Liver (tissue), 9 donors: ENCODE measurements around the gene TRAPPC6A. TPM values are rescaled to one million over a fixed set of nuclear protein-coding genes. Genes with fewer than 3 reads are reported as not detected.

Source experiments
- DNase-seq: peaks from one replicate; pipeline ENCODE4 v3.0.0-alpha.2; 2017; ENCODE audit warnings: low spot score
- H3K27ac ChIP-seq, 2 donors: one replicate each; pipeline ENCODE4 v1.7.0; 2013; ENCODE audit warnings: inconsistent platforms in 2 of 2, low read length in 2 of 2, control low read depth in 1 of 2, low read depth in 1 of 2, mild to moderate bottlenecking in 1 of 2
- H3K27me3 ChIP-seq, 4 donors: one replicate each; pipeline versions ENCODE4 v1.6.1 to v1.7.0; 2013; ENCODE audit warnings: low read length in 3 of 4, inconsistent platforms in 1 of 4, mild to moderate bottlenecking in 1 of 4, moderate library complexity in 1 of 4; ENCODE audit not compliant: control insufficient read depth in 4 of 4, insufficient read depth in 4 of 4
- H3K36me3 ChIP-seq, 4 donors: one replicate each; pipeline versions ENCODE4 v1.6.1 to v1.7.0; 2013; ENCODE audit warnings: low read length in 3 of 4, mild to moderate bottlenecking in 3 of 4, low read depth in 1 of 4, moderate library complexity in 1 of 4; ENCODE audit not compliant: control insufficient read depth in 4 of 4, insufficient read depth in 3 of 4
- H3K4me1 ChIP-seq, 4 donors: one replicate each; pipeline versions ENCODE4 v1.6.1 to v1.7.0; 2013; ENCODE audit warnings: low read length in 3 of 4, mild to moderate bottlenecking in 3 of 4, moderate library complexity in 1 of 4; ENCODE audit not compliant: control insufficient read depth in 4 of 4, insufficient read depth in 4 of 4
- H3K4me3 ChIP-seq, 3 donors: one replicate each; pipeline versions ENCODE4 v1.6.1 to v1.7.0; 2013; ENCODE audit warnings: low read length in 3 of 3, control low read depth in 1 of 3, low read depth in 1 of 3, mild to moderate bottlenecking in 1 of 3
- H3K9ac ChIP-seq, 2 donors: one replicate each; pipeline ENCODE4 v1.7.0; 2013; ENCODE audit warnings: low read length in 2 of 2, mild to moderate bottlenecking in 2 of 2, moderate library complexity in 2 of 2, control low read depth in 1 of 2, low read depth in 1 of 2
- H3K9me3 ChIP-seq, 4 donors: one replicate each; pipeline versions ENCODE4 v1.6.1 to v1.7.0; 2013; ENCODE audit warnings: low read length in 3 of 4; ENCODE audit not compliant: control insufficient read depth in 4 of 4
- ATF3 ChIP-seq: IDR thresholded peaks from 2 replicates; pipeline ENCODE4 v1.6.1; 2016; ENCODE audit warnings: antibody characterized with exemption
- CTCF ChIP-seq: fragments of 150-350 bp; IDR thresholded peaks from 2 replicates; pipeline ENCODE4 v1.5.1; 2017; ENCODE audit warnings: improper control_type of control experiment, low read depth, low read length; ENCODE audit not compliant: missing input control
- EGR1 ChIP-seq, 2 donors: IDR thresholded peaks; 2 replicates each; pipeline ENCODE4 v1.6.1; 2016 to 2018; ENCODE audit warnings: antibody characterized with exemption in 2 of 2, low read depth in 2 of 2
- FOXA1 ChIP-seq: IDR thresholded peaks from 2 replicates; pipeline ENCODE4 v1.6.1; 2016; ENCODE audit warnings: antibody characterized with exemption
- FOXA2 ChIP-seq: IDR thresholded peaks from 2 replicates; pipeline ENCODE4 v1.6.1; 2016; ENCODE audit warnings: antibody characterized with exemption
- GABPA ChIP-seq, 2 donors: IDR thresholded peaks in 1 of 2; conservative IDR thresholded peaks in 1 of 2; 2 replicates each; pipeline ENCODE4 v1.6.1; 2016; ENCODE audit warnings: antibody characterized with exemption in 2 of 2, mild to moderate bottlenecking in 1 of 2, moderate library complexity in 1 of 2
- HNF4A ChIP-seq, 2 donors: conservative IDR thresholded peaks; 2 replicates each; pipeline ENCODE4 v1.6.1; 2016; ENCODE audit warnings: antibody characterized with exemption in 2 of 2, mild to moderate bottlenecking in 2 of 2
- HNF4G ChIP-seq: IDR thresholded peaks from 2 replicates; pipeline ENCODE4 v1.6.1; 2016; ENCODE audit warnings: antibody characterized with exemption
- JUND ChIP-seq, 2 donors: IDR thresholded peaks; 2 replicates each; pipeline ENCODE4 v1.6.1; 2016; ENCODE audit warnings: antibody characterized with exemption in 2 of 2
- MAX ChIP-seq: IDR thresholded peaks from 2 replicates; pipeline ENCODE4 v1.6.1; 2016; ENCODE audit warnings: antibody characterized with exemption
- NR2F2 ChIP-seq: IDR thresholded peaks from 2 replicates; pipeline ENCODE4 v1.6.1; 2016; ENCODE audit warnings: antibody characterized with exemption
- RAD21 ChIP-seq, 2 donors: IDR thresholded peaks; 2 replicates each; pipeline ENCODE4 v1.6.1; 2016; ENCODE audit warnings: antibody characterized with exemption in 2 of 2, mild to moderate bottlenecking in 2 of 2
- REST ChIP-seq: IDR thresholded peaks from 2 replicates; pipeline ENCODE4 v1.6.1; 2016; ENCODE audit warnings: antibody characterized with exemption, mild to moderate bottlenecking
- RXRA ChIP-seq, 2 donors: IDR thresholded peaks; 2 replicates each; pipeline ENCODE4 v1.6.1; 2017 to 2018; ENCODE audit warnings: antibody characterized with exemption in 2 of 2, mild to moderate bottlenecking in 1 of 2
- SP1 ChIP-seq: IDR thresholded peaks from 2 replicates; pipeline ENCODE4 v1.6.1; 2018; ENCODE audit warnings: antibody characterized with exemption, mild to moderate bottlenecking
- TAF1 ChIP-seq: conservative IDR thresholded peaks from 2 replicates; pipeline ENCODE4 v1.6.1; 2016; ENCODE audit warnings: antibody characterized with exemption, mild to moderate bottlenecking
- ZBTB33 ChIP-seq: IDR thresholded peaks from 2 replicates; pipeline ENCODE4 v1.6.1; 2016; ENCODE audit warnings: antibody characterized with exemption
- WGBS: extraction: QIAGEN DNeasy Blood & Tissue Kit; methylation state at CpG from one replicate; pipeline ENCODE4 v1.1.7; 2013; 5-methylcytosine and 5-hydroxymethylcytosine counted together
- polyA plus RNA-seq, 2 donors: library from polyadenylated mRNA; stranded (reverse) in 1 of 2; unstranded in 1 of 2; fragments of 200-250 nt in 1 of 2; fragments of >200 nt in 1 of 2; fragmentation: Nextera tagmentation in 1 of 2; extraction: Ambion mirVana in 1 of 2; gene quantifications; one replicate each; pipeline versions ENCODE4 v1.2.1 to v1.2.3, GENCODE V29; 2013 to 2015
- total RNA-seq, 2 donors: library from RNA; depleted of rRNA; stranded (reverse); fragments of >200 nt; gene quantifications; one replicate each; pipeline ENCODE4 v1.2.3, GENCODE V29; 2014
- donor health status: healthy.
- donor health status: healthy.
- donor health status: healthy.
- donor health status: healthy.
- donor health status: healthy.

Gene TRAPPC6A
- total and polyA plus RNA-seq, 4 donors = 14.8 to 52.2 (median 28.6) TPM

GRCh38 chr19:45145270-45146189 is 32.5 kb downstream of the TRAPPC6A start:
- no peak for DNase-seq
- H3K9ac ChIP-seq = no peak overlapping the region
- peaks cover 0 to 10% (median 3%) of the 10 kb centered on the region in 4 donors for H3K36me3 ChIP-seq
- no peak overlapping the region for H3K27ac ChIP-seq
- H3K27me3 ChIP-seq = no peaks in the 10 kb centered on the region
- H3K4me3 ChIP-seq = no peak overlapping the region
- H3K4me1 ChIP-seq = no peaks in the 10 kb centered on the region
- TF ChIP-seq TAF1 (no peak), MAX (no peak), RXRA (IDR thresholded peaks at IDR 0.05) (no peak), NR2F2 (no peak), HNF4A (conservative IDR thresholded peaks at IDR 0.05) (no peak), GABPA (IDR thresholded peaks at IDR 0.05 in 1 of 2, conservative IDR thresholded peaks at IDR 0.05 in 1 of 2) (no peak), FOXA2 (no peak), JUND (IDR thresholded peaks at IDR 0.05) (no peak), HNF4G (no peak), ZBTB33 (no peak), FOXA1 (no peak), CTCF (no peak)
- no peaks in the 10 kb centered on the region for H3K9me3 ChIP-seq
- 96% methylated on average over 54 of the region's 54 CpGs for WGBS

GRCh38 chr19:45144431-45145269 is 33.4 kb downstream of the TRAPPC6A start:
- Histone ChIP-seq H3K4me1 (no peaks in the 10 kb centered on the region), H3K36me3 (peaks cover 0 to 10% (median 3%) of the 10 kb centered on the region in 4 donors), H3K27me3 (no peaks in the 10 kb centered on the region), H3K27ac (no peak overlapping the region), H3K9me3 (no peaks in the 10 kb centered on the region), H3K4me3 (no peak overlapping the region), H3K9ac (no peak overlapping the region)
- 98% methylated on average over 53 of the region's 53 CpGs for WGBS
- DNase-seq = no peak
- no peak for TF ChIP-seq NR2F2
- no peak for TF ChIP-seq FOXA1
- no peak for TF ChIP-seq EGR1 (IDR thresholded peaks at IDR 0.05; ENCODE audit: low read depth in 2 of 2)
- no peak for TF ChIP-seq SP1
- no peak for TF ChIP-seq HNF4G
- TF ChIP-seq CTCF = no peak
- no peak for TF ChIP-seq MAX
- TF ChIP-seq REST = no peak
- no peak for TF ChIP-seq RAD21 (IDR thresholded peaks at IDR 0.05)
- TF ChIP-seq TAF1 = no peak
- TF ChIP-seq GABPA (IDR thresholded peaks at IDR 0.05 in 1 of 2, conservative IDR thresholded peaks at IDR 0.05 in 1 of 2) = no peak
- no peak for TF ChIP-seq ATF3
- no peak for TF ChIP-seq JUND (IDR thresholded peaks at IDR 0.05)
